HG03196 (cell line): ENCODE measurements around the gene SYT3.
"Not testable (repeated sequence)": the region's sequence is repeated elsewhere in the genome, so short reads cannot be mapped to it uniquely, and the experiment has no call there.

Experiments
- ATAC-seq: cut with Tn5 transposase; IDR thresholded peaks from one replicate; pipeline ENCODE4 v1.9.1; 2021; ENCODE audit not compliant: unreplicated experiment

Gene SYT3

DNA sequence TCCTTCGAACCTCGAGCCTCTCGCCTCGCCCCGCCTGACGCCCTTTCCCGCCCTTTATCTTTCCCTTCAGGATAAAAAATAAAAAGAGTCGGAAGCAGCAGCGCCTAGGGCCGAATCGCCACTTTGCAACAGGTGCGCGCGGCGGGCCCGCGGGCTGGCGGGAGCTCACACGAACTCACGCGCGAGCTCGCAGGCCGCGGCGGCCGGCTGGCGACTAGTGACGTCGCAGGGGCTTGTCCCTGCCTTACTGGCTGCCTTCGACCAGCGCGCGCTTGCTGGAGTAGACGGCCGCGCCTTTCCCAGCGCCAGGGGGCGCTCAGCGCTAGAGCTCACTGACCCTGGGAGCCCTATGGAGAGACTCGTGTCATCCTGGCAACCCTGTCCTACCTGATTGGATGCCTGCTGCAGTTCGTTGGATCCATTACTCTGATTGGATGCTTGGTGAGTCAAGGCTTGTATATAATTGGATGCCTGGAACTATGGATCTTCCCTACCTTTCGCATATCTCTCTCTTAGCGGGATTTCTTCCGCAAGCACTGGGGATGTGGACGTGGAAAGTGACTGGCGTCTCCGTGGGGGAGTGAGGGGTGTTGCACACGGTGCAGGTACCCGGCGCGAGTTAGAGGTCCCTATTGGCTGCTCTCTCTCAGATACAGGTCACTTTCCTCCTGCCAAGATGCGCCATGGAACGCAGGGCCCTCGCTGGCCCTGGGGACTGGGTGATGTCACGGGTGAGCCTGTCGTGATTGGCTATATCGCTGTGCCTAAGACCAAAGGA is 33.4 kb downstream of the SYT3 start:
- ATAC-seq, result not testable (repeated sequence)

DNA sequence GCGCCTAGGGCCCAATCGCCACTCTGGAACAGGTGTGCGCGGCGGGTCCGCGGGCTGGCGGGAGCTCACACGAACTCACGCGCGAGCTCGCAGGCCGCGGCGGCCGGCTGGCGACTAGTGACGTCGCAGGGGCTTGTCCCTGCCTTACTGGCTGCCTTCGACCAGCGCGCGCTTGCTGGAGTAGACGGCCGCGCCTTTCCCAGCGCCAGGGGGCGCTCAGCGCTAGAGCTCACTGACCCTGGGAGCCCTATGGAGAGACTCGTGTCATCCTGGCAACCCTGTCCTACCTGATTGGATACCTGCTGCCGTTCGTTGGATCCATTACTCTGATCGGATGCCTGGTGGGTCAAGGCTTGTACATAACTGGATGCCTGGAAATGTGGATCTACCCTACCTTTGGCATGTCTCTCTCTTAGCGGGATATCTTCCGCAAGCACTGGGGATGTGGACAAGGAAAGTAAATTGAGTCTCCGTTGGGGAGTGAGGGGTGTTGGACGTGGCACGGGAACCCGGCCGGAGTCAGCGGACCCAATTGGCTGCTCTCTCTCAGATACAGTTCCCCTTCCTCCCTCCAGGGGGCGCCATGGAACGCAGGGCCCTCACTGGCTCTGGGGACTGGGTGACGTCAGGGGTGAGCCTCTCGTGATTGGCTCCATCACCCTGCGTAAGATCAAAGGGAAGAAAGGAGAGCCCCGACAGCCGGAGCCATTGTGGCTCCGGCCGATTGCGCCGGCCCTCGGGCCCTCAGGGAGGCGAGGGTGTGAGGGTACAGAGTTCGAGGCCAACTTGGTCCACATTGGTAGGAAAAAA is 35.2 kb downstream of the SYT3 start:
- ATAC-seq, result not testable (repeated sequence)

DNA sequence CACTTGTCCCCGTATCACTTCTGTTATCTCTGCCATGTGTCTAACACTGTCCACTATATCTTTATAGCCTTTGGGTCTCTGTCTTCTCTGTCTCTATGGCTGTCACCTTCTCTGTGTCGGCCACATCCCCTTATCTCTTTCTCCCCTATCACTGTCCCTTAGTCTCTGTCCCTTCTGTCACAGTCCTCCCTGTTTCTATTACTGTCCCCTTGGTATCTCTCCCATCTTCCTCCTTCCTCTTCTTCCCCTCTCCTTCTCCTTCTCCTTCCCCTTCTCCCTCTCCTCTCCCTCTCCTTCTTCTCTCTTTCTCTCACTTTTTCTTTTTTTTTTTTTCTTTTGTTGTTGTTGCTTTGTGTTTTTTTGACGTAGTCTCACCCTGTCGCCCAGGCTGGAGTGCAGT is 36.7 kb downstream of the SYT3 start:
- no peak for ATAC-seq

DNA sequence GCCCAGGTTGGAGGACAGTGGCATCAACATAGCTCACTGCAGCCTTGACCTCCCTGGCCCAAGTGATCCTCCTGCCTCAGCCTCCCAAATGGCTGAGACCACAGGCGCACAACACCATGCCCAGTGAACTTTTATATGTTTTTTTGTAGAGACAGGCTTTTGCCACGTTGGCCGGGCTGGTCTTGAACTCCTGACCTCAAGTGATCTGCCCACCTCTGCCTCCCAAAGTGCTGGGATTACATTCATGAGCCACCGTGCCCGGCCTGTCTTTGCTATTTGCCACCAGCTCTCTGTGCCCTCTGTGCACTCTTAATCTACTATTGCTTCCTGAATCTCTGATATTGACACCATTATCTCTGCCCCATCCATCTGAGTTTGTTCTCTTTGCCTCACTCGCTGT is 37.2 kb downstream of the SYT3 start:
- no peak for ATAC-seq

DNA sequence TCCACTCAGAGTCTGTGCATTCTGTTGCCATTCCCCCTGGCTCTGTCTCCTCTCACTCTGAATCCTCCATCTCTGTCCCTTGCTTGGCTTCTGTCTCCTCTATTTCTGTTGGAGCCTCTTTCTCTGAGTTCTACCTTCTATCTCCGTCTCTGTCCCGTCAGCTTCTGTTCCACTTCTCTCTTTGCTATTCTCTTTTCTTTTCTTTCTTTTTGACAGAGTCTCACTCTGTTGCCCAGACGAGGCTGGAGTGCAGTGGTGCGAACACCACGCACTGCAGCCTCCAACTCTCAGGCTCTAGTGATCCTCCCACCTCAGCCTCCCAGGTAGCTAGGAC is 37.6 kb downstream of the SYT3 start:
- ATAC-seq, result no peak

DNA sequence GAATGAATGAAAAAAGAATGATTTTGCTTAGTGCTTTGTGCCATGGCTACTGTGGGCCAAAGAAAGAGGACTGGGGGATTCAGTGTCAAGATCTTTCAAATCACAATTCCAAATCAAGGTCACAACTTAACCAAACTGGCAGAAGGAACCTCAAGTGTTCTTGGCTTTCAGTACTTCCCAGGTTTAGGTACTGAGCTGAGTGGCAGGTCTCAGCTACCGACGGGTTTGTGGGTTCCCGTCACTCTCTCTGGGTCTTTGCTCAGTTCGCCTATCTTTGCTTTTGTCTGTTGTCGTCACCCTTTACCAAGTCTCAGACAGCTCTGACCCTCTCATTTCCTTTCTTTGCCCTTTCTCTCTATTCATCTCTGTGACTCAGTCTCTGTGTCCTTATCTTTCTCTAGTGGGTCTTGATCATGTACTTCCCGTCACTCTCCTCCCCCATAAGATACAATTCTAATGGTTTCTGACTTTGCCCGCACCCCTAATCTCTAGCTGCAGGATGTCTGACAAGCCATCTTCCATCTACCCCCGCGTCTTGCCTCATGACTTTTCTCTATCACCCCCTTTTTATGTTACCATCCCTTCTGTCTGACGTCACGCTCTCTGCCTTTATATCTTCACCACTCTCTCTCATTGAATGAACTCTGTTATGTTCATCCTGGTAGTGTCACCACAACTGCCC is 38.1 kb downstream of the SYT3 start:
- ATAC-seq, result no peak

DNA sequence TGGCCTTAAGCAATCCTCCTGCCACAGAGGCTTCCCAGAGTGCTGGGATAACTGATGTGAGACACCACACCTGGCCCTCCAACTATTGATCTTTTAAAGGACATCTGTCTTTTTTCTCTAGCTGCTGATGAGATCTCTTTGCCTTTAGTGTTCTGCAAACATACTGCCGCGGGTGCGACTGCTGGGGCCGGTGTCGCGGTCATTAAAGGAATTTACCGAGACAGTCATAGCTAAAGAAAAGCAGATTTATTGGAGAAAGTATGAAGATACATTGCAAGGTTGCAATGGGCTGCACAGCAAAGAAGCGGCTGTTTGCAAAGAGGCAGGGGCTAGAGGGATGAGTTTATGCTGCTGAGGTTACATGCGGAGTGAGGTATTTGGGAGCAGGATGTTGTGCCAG is 40.3 kb downstream of the SYT3 start:
- no peak for ATAC-seq

DNA sequence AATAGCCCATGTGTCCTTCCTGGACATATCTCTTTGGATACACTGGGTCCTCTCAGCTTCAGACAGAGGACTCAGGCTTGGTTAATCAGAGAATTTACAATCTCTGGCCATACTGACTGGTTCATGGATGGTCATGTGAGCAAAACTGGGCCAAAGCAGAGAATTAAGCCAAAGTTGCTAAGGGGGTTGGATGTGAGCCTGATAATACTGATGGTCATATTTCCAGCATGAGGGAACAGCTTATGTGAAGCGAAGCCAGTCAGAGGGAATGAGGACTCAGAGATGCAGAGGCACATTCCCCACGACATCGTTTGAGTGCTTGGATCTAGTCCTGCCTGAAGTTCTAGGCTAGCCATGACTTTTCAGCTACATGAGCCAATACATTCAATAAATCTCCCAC is 49.5 kb downstream of the SYT3 start:
- ATAC-seq, result no peak

DNA sequence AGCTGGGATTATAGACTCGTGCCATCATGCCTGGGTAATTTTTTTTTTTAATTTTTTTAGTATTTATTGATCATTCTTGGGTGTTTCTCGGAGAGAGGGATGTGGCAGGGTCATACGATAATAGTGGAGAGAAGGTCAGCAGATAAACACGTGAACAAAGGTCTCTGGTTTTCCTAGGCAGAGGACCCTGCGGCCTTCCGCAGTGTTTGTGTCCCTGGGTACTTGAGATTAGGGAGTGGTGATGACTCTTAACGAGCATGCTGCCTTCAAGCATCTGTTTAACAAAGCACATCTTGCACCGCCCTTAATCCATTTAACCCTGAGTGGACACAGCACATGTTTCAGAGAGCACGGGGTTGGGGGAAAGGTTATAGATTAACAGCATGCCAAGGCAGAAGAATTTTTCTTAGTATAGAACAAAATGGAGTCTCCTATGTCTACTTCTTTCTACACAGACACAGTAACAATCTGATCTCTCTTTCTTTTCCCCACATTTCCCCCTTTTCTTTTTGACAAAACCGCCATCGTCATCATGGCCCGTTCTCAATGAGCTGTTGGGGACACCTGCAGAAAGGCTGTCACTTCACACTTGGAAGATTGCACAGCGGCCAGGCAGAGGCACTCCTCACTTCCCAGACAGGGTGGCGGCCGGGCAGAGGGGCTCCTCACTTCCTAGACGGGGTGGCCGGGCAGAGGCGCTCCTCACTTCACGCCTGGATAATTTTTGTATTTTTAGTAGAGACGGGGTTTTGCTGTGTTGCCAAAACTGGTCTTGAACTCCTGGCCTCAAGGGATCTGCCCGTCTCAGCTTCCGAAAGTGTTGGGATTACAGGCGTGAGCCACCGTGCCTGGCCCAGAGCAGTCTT is 57.7 kb downstream of the SYT3 start:
- not testable (repeated sequence) for ATAC-seq

DNA sequence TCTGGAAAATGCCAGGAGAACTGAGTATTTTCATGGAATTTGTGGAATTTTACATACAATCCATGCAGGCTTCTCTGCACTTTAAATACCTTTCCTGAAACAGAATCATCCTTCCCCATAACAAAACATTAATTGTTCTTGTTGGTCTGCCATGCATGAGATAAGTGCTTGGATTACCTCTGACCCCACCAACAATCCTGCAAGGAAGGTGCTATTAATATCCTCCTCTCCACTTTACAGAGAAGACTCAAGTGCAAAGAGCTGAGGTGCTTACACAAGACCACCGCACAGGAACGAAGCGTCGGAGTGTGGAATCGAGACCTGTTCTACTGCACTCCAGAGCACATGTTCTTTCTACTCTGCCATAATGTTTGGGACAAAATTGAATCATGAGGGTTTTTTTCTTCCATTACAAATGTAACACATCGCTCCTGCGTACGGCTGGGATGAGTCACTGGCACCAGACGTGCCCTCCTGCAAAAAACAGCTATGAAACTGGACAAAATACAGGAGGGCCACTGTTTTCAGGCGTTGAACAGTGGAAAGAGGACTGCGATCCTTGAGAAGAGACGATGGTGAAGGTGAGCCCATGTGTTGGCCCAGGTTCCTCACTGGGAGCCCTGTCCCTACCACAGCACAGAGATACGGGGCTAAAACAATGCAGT is 58.6 kb downstream of the SYT3 start:
- ATAC-seq, result no peak

DNA sequence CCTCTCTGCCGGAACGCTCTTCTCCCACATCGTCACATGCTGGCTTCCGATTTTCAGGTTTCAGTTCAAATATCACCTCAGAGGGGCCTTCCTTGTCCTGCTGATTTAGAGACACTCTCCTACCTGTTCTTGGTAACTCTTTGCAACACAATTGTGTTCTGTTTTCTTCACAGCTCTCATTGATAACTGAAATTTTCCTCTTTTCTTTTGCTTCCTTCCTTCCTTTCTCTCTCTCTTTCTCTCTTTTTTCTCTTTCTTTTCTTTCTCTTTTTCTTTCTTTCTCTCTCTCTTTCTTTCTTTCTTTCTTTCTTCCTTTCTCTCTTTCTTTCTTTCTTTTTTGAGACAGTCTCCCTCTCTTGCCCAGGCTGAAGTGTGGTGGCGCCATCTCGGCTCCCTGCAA is 59.4 kb downstream of the SYT3 start:
- no peak for ATAC-seq

DNA sequence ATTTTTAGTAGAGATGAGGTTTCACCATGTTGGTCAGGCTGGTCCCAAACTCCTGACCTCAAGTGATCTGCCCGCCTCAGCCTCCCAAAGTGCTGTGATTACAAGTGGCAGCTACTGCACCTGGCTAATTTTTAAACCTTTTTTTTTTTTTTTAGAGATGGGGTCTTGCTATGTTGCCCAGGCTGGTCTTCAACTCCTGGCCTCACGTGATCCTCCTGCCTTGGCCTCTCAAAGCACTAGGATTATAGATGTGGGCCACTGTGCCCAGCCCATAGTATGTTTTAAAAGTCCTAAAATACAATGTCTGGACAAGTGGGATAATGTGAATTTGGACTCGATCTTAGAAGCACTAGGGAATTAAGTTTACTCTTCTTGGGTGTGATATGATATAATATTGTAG is 62.9 kb downstream of the SYT3 start:
- ATAC-seq, result not testable (repeated sequence)

DNA sequence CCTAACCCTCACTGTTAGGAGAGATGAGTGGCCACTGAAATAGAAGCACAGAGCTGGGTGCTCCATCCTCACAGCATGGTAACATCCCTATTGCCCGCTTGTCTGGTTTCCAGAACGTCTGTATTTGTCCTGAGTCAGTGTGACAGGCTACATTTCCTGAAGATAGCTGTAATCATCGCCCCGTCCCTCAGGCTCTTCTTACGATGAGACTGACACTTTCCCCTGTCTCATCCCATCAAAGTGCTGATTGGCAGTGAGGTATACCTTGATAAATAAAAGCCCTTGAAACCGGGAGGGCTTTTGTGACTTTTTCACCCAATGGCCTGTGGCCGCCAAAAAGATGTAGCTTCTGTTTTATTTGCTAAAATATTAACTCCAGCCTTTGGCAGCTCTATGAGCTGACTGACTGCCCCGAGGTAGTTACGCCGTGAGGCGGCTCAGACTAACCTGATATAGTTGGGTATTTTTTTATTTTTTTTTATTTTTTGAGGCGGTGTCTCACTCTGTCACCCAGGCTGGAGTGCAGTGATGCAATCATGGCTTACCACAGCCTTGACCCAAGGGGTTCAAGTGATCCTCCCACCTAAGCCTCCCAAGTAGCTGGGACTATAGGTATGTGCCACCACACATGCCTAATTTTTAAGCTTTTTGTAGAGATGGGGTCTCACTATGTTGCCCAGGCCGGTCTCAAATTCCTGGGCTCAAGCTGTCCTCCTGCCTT is 65.8 kb downstream of the SYT3 start:
- no peak for ATAC-seq
